ENCODE measurements around the gene USP20.

USP20 gene

GRCh38 chr9:129929496-129930125 is 94.4 kb downstream of the USP20 start:
- no peak for DNase-seq

GRCh38 chr9:129930743-129931142 is 95.5 kb downstream of the USP20 start:
- DNase-seq, result no peak

Measured in activated naive CD4-positive, alpha-beta T cell (primary cell).